Activated T-cell treated with anti-CD3 and anti-CD28 coated beads, Interleukin-2, amount 50 U/mL, for 24 hours (primary cell): Measurements from ENCODE around the gene MYO7B.

Source experiments
- DNase-seq: peaks from one replicate; pipeline ENCODE4 v3.0.0-alpha.2; 2020
- H3K27ac Mint-ChIP-seq: 2 replicates; pipeline ENCODE4 v1.8.0; 2020; ENCODE audit warnings: mild to moderate bottlenecking, mixed read lengths
- H3K27me3 Mint-ChIP-seq: 2 replicates; pipeline ENCODE4 v1.8.0; 2020; ENCODE audit warnings: mixed read lengths
- H3K36me3 Mint-ChIP-seq: 2 replicates; pipeline ENCODE4 v1.8.0; 2020; ENCODE audit warnings: low read depth, mixed read lengths
- H3K4me1 Mint-ChIP-seq: 2 replicates; pipeline ENCODE4 v1.8.0; 2020; ENCODE audit warnings: low read depth, mixed read lengths
- H3K4me3 Mint-ChIP-seq: 2 replicates; pipeline ENCODE4 v1.8.0; 2020; ENCODE audit warnings: mild to moderate bottlenecking, moderate library complexity, mixed read lengths
- H3K9me3 Mint-ChIP-seq: 2 replicates; pipeline ENCODE4 v1.8.0; 2020; ENCODE audit warnings: mixed read lengths

The MYO7B gene

DNA sequence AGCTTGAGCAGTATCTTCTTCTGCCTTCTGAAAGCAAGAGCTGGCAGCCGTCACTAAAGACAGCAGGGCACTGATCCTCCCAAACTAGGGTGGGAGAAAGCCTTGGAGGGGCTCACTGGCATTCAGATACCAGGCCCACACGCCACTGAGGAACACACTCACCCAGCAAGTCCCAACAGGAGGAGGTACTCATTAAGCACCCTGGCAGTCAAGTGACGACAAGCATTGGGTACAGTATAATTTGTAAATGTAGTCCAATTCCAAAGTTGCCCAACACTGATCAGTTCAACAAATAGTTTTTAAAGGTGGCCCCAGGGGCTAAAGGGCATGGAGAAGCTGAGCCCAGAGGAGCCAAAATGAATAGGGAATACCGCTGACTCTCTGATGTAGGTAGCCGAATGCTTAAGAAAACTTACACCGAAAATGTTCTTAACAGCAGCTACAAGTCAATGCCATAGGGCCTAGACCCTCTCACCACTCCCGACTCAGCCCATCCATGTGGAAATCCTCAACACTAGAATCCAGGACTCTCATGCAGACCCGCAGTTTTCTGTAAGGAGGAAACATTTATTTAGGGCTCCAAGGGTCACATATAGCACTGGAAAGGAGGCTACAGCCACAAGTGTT is 129.9 kb downstream of the MYO7B start:
- Mint-ChIP-seq H3K4me1 (peaks cover 3% of the 10 kb centered on the region), H3K27me3 (peaks cover 77% of the 10 kb centered on the region), H3K9me3 (no peaks in the 10 kb centered on the region), H3K36me3 (no peaks in the 10 kb centered on the region), H3K4me3 (no peak overlapping the region), H3K27ac (no peak overlapping the region)
- DNase-seq, result no peak

DNA sequence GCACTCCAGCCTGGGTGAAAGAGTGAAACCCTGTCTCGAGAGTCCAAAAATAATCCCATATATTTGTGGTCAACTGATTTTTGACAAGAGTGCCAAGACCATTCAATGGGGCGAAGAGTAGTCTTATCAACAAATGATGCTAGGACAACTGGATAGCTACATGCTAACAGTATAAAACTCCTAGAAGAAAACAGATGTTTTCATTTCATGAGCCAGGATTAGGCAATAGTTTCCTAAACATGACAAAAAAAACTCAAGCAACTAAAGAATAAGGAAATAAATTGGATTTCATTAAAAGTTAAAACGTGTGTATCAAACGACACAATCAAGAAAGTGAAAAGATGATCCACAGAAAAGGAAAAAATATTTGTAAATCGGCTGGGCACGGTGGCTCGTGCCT is 133.6 kb downstream of the MYO7B start:
- no peak for DNase-seq
- Mint-ChIP-seq H3K27ac (no peak overlapping the region), H3K9me3 (no peaks in the 10 kb centered on the region), H3K4me1 (no peaks in the 10 kb centered on the region), H3K27me3 (peaks cover 79% of the 10 kb centered on the region), H3K36me3 (no peaks in the 10 kb centered on the region), H3K4me3 (no peak overlapping the region)

DNA sequence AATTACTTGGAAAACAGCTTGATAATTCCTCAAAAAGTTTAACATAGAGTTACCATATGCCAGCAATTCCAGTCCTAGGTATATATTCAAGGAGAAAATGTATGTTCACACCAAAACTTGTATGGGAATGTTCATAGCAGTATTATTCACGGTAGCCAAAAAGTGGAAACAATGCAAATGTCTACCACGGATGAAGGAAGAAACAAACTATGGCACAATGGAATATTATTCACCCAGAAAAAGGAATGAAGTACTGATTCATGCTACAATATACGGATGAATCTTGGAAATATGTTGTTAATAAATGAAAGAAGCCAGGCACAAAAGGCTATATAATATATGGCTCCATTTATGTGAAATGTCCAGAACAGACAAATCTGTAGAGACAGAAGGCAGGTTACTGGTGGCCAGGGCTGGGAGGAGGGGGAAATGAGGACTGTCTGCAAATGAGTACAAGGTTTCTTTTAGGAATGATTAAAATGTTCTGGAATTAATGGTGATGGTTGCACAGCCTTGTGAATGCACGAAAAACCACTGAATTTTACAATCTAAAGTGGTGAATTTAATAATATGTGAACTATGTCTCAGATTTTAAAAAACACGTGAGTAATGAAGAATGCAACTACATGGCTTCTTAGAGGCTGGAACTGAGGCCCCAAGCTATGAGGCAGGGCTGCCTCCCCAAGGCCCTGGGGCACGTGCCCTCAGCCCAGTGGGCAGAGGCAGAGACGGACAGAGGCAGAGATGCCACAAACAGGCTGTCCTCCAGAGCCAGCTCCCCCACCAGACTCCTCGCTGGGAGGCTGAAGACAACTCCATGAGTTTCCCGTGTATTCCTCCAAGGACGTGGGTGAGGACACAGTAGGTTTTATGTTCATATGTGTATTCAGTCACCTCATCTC is 134.8 kb downstream of the MYO7B start:
- Mint-ChIP-seq H3K4me3 (no peak overlapping the region), H3K9me3 (no peaks in the 10 kb centered on the region), H3K27me3 (peaks cover 75% of the 10 kb centered on the region), H3K27ac (no peak overlapping the region), H3K4me1 (peaks cover 5% of the 10 kb centered on the region), H3K36me3 (no peaks in the 10 kb centered on the region)
- no peak for DNase-seq

DNA sequence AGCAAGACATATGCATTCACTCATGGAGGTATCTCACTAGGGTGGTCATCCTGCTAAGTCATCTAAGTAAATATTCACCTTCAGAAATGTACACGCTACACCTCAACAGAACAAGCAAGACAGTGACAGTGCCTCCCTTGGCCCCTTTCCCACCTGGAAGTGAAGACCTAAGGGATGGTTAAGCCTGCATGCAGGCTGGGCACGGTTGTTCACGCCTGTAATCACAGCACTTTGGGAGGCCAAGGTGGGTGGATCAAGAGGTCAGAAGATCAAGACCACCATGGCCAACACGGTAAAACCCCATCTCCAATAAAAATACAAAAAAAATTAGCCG is 135.4 kb downstream of the MYO7B start:
- no peak for DNase-seq
- Mint-ChIP-seq H3K27me3 (peaks cover 73% of the 10 kb centered on the region), H3K36me3 (no peaks in the 10 kb centered on the region), H3K4me3 (no peak overlapping the region), H3K4me1 (peaks cover 8% of the 10 kb centered on the region), H3K9me3 (no peaks in the 10 kb centered on the region), H3K27ac (no peak overlapping the region)

DNA sequence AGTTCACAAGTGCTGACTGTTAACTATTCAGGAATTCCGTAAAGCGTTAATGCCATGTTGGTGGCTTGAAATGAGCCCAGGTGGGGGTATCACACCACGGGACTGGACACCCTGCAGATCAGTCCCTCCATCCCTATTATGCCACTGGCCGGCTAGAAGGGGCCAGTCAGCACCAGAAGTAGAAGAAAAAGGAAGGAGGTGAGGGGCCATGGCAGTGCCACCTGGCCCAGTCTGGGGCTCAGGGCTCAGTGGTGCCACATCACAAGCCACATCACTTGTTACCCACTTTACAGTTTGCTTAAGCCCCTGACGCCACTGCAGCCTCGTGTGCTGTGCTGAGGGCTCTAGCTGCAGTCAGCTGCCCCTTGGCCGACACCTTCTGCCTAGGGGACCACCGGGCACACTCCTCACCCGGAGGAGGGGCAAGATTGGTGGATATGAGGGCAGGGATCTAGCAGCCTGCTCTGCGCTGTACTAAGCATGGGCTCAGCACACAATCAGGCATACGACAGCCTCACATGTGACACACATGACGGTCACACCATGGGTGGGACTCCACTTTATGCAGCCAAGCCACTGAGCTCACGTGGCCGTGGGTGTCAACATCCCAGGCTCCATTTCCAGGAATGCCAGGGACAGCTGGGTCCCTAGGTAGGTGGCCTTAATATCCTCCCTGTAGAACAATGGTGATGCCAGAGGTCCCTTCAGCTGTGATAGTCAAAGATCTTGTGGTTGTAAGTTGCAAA is 136.2 kb downstream of the MYO7B start:
- no peak for DNase-seq
- H3K27me3 Mint-ChIP-seq, result peaks cover 72% of the 10 kb centered on the region
- H3K27ac Mint-ChIP-seq, result no peak overlapping the region
- no peaks in the 10 kb centered on the region for H3K9me3 Mint-ChIP-seq
- H3K4me3 Mint-ChIP-seq, result no peak overlapping the region
- H3K4me1 Mint-ChIP-seq, result peaks cover 10% of the 10 kb centered on the region
- no peaks in the 10 kb centered on the region for H3K36me3 Mint-ChIP-seq

DNA sequence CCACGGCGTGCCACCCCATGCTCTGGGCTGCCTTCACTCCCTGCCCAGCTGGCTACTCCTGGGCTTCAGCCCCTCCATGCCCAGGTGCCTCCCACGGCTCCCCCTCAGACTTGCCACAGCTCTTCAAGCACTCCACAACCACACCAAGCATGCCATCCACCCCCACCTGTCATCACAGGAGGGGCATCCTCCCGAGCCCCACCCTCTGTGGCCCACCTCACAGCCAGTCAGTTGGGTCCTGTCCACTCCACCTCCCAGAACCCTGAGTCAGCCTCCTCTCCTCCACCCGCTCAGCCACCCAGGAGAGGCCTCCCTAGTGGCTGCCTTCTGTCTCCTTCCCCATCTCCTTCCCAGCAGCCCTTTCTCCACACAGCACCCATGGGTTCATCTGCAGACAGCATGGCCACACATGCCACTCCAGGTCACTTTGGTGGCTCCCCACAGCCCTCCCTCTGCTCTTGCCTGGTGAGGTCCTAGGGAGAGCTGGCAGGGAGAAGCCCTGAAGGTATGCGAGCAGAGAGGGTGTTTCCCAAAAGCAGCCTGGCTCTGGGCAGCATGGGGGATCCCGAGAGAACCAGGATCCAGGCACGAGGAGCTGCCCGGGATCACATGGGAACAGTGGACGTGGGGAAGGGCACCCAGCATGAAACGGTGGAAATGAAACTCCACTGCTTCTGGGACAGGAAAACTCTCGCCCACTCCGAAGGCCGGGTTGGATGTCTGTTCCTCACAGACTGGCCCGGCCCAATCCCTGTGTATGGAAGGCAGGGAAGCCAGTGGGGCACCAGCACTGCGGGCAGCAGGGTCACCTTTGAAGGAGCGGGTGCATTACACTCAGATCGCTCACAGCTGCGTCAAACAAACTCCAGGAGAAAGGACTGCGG is 137.1 kb downstream of the MYO7B start:
- Mint-ChIP-seq H3K9me3 (no peaks in the 10 kb centered on the region), H3K4me3 (no peak overlapping the region)

DNA sequence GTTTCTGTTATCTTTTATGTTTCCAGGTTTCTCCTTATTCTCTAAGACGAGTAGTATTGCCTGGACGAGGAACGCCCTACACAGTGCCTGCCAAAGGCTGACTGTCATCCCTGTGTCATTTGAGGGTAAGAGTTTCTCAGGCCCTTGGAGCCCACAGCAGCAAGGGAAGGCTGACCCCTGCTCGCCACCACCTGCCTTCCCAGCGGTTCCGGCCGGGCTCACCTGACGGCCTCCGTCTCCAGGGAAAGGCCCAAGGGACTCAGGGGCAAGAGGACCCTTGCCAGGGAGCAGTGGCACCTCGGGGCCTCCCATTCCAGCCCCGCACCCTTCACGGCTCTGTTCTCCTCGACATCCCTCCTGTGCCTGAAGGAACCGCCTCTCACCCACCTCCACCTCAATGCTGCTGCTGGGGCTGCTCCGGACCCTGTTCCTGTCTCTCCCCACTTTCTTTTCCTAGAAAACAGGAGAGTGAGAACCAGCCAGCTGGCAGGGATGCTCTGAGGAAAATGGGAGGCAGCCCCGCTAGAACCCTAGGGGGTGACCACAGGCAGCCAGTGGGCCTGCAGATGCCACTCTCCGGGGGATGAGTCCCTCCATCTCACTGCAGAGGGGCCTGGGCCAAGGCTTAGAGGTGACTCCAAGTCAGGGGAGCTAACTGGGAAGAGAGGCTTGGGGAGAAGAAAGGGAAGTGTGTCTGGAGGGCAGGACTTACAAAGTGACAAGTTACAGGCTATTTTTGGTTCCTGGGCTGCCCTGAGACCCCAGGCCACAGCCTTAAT is 138.0 kb downstream of the MYO7B start:
- H3K4me3 Mint-ChIP-seq, result peak overlapping the region; percentile 61
- H3K36me3 Mint-ChIP-seq, result no peaks in the 10 kb centered on the region
- no peak for DNase-seq
- peaks cover 10% of the 10 kb centered on the region for H3K4me1 Mint-ChIP-seq
- H3K9me3 Mint-ChIP-seq, result no peaks in the 10 kb centered on the region
- peaks cover 82% of the 10 kb centered on the region for H3K27me3 Mint-ChIP-seq
- no peak overlapping the region for H3K27ac Mint-ChIP-seq

More for the DNA sequence above, 137.1 kb downstream of the MYO7B start:
- Mint-ChIP-seq H3K27ac (no peak overlapping the region), H3K36me3 (no peaks in the 10 kb centered on the region), H3K27me3 (peaks cover 74% of the 10 kb centered on the region), H3K4me1 (peaks cover 10% of the 10 kb centered on the region)
- DNase-seq, result no peak

DNA sequence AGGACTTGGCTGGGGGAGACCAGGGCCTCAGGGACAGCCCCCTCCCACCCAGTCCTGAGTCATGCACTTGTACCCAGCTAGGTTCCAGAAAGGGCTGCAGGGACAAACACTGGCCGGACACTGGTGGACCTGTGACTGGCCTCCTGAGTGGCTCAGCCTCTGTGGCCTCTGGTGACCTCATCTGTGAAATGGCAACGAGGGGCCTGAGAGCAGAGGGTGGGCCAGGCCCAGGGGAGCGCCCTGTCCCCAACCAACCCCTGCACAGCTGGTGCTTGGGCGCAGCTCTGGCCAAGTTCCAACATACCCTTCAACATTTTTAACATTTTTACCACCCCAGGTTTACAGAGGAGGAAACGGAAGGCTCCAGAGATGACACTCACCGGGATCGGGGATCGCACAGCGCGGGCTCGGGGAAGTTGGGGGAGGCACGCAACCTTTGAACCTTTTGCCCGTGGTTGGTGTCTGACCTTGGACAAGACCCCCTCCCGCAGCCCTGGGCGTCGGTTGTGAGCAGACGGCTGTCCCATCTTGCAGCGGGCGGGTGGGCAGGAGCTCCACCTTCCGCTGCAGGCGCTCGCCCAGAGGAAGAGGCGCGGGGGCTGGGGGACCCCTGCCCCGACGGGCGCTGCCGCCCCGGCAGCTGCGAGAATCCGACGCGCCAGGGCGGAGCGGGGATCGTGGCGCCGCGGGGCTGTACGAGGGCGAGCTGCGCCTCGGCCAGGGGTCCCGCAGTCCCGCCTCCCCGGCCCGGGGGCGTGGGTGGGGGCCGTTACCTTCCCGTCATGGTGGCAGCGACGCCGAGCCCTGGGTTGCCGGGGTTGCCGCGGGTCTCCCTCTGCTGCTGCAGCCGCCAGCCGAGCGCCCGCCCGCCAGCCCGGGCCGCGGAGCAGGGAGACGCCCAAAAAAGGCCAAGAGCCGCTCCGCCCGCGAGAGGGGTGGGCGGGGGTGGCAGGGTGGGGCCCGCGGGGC is 139.0 kb downstream of the MYO7B start:
- Mint-ChIP-seq H3K36me3 (no peaks in the 10 kb centered on the region), H3K4me3 (peak overlapping the region; percentile 61), H3K27ac (no peak overlapping the region), H3K27me3 (peaks cover 79% of the 10 kb centered on the region), H3K4me1 (peaks cover 10% of the 10 kb centered on the region), H3K9me3 (no peaks in the 10 kb centered on the region)
- peak; percentile 42 for DNase-seq

DNA sequence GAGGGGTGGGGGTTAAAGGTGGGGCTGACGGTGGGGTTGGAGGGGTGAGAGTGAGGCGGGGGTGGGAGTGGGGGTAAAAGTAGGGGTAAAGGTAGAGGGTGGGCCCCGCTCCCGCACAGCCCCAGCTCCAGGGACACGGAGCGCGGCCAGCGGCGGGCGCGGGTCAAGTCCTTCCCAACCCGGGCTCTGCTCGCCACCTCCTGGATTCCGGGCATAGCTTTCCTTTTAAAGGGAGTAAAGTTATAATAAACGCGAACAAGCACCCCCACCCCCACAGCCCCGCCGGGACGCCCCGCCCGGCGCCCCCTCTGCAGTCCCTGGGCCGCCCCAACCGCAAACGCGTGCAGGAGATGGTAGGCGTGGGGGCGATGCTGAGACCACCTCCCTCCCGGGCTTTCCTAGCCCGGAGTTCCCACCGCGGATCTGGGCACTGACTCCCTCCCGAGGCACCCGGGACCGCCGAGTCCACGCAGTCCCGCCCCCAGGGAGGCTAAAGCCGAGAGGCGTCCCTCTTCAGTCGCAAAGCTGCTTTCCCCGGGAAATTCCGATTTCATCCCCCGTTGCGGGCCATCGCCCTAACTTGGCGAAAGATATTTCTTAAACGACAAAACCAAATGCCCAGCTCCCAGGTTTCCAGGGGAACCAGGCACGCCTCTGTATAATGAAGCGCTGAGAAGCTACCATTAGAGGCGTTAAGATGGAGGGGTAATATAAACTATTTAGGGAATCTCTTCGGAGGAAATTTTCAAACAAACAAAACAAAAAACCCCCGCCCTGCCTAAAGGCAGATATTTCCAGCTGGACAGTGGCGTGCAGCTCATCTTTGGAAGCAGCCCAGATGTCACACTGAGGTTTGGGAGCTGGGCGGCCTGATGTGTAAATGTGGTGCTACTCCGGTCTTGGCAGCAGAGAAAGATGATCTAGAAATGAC is 140.1 kb downstream of the MYO7B start, which contains the start of gene LIMS2:
LIMS2 (minus strand) TSS at position 200 of the 931 bp plus-strand sequence. CDS start 506 bp downstream, outside the sequence.
- H3K36me3 Mint-ChIP-seq, result no peaks in the 10 kb centered on the region
- no peak for DNase-seq
- H3K4me1 Mint-ChIP-seq, result peaks cover 10% of the 10 kb centered on the region
- peak within 1 kb of the TSS; percentile 61 for H3K4me3 Mint-ChIP-seq
- peaks cover 69% of the 10 kb centered on the region for H3K27me3 Mint-ChIP-seq
- no peak within 1 kb of the TSS for H3K27ac Mint-ChIP-seq
- no peaks in the 10 kb centered on the region for H3K9me3 Mint-ChIP-seq

DNA sequence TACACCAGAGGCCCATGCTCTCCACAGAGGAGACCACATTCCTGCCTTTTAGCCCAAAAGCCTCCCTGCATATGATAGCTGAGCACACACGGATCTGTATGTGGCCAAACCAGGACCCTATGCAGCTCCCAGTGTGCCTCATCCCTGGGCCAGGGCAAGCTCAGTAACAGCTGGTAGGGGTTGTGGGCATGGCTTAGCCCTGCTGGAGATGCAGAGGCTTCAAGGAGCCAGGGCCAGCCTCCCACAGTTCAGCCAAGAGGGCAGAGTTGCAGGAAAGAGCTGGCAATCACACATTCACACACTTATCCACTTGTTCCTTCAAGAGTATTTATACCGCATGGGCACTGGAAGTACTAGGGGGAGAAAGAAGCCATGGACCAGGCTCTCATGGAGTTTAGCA is 141.4 kb downstream of the MYO7B start:
- H3K4me3 Mint-ChIP-seq, result no peak overlapping the region
- H3K27me3 Mint-ChIP-seq, result peaks cover 64% of the 10 kb centered on the region
- DNase-seq, result no peak

DNA sequence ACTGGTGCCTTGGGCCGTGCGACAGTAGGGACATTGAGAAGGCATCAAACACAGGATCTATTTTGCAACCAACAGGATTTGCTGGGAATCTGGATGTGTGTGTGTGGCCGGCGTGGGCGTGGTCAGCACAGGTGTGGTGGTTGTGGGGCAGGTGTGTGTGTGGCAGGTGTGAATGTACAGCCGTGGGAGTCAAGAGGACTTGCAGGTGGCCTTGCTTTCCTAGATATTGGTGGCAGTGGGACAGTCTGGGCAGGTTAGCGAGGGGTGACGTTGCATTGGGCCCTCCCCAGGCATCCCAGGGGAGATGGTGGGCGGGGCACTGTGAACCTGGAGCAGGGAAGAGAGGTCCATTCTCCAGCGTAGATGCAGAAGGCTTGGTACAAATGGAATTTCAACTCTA is 143.0 kb downstream of the MYO7B start:
- DNase-seq, result no peak
- Mint-ChIP-seq H3K4me3 (no peak overlapping the region), H3K27ac (no peak overlapping the region), H3K4me1 (peaks cover 10% of the 10 kb centered on the region), H3K9me3 (no peaks in the 10 kb centered on the region), H3K36me3 (no peaks in the 10 kb centered on the region), H3K27me3 (peaks cover 48% of the 10 kb centered on the region)

More for the DNA sequence above, 141.4 kb downstream of the MYO7B start:
- Mint-ChIP-seq H3K27ac (no peak overlapping the region), H3K36me3 (no peaks in the 10 kb centered on the region), H3K9me3 (no peaks in the 10 kb centered on the region), H3K4me1 (peaks cover 10% of the 10 kb centered on the region)

DNA sequence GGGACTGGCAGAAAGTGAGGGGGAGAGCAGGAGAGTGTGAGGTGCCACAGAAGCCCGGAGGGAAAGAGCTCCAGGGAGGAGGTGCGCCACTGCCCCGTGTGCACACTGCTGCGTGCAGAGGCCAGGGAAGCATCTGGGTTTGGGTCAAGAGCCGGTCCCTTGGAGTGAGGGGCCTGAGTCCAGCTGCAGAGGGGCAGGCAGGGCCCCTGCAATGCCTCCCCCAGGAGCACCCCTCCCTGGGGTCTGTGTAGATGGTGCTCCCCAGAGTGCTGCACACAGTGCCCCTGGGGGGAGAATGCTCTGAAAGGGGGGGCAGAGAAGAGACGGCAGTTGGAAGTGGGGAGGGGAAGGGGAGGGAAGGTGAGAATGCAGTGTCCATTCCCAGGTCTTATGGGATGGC is 143.5 kb downstream of the MYO7B start:
- Mint-ChIP-seq H3K4me1 (peaks cover 10% of the 10 kb centered on the region), H3K9me3 (no peaks in the 10 kb centered on the region), H3K36me3 (no peaks in the 10 kb centered on the region), H3K27ac (no peak overlapping the region), H3K4me3 (no peak overlapping the region), H3K27me3 (peaks cover 43% of the 10 kb centered on the region)
- DNase-seq, result no peak
